ENCODE data around the gene CASTOR2. TPM values are rescaled to one million over a fixed set of nuclear protein-coding genes. Genes with fewer than 3 reads are reported as not detected.
"Not testable (repeated sequence)": the region's sequence is repeated elsewhere in the genome, so short reads cannot be mapped to it uniquely, and the experiment has no call there.

CASTOR2 gene
- total RNA-seq, 4 donors from 2014 or later, result 7.7 to 22.7 (median 14.3) TPM

- no peak for DNase-seq (ENCODE audit: low spot score)
- ATAC-seq (ENCODE audit: low FRiP score), result no peak
- no peak for TF ChIP-seq CTCF (IDR thresholded peaks at IDR 0.05)
Measured at GRCh38 chr7:75064801-75065200, 100.3 kb downstream of the CASTOR2 start.

GRCh38 chr7:75066521-75066920, 102.0 kb downstream of the CASTOR2 start:
- DNase-seq (ENCODE audit: low spot score), result no peak
- ATAC-seq (ENCODE audit: low FRiP score), result no peak
- no peak for TF ChIP-seq CTCF (IDR thresholded peaks at IDR 0.05)

GRCh38 chr7:75072981-75073283, 108.4 kb downstream of the CASTOR2 start:
- no peak for ATAC-seq (ENCODE audit: low FRiP score)
- TF ChIP-seq CTCF (IDR thresholded peaks at IDR 0.05), result no peak
- DNase-seq (ENCODE audit: low spot score), result no peak

- DNase-seq (ENCODE audit: low spot score); ATAC-seq (ENCODE audit: low FRiP score): not testable (repeated sequence)
Measured at GRCh38 chr7:75074262-75074641, 109.7 kb downstream of the CASTOR2 start.

Other genes with a start within 250 kb of the CASTOR2 start
- gene NCF1, start 190.7 kb upstream of the CASTOR2 start, total RNA-seq, result 10 to 100 TPM in 1 of 4 donors, 1 to 10 TPM in 3; 1.6 to 55.3 (median 2.8) TPM
- 10 to 100 TPM in 2 of 4 donors, 1 to 10 TPM in 2; 8.1 to 32.6 (median 9.4) TPM for gene GTF2IRD2, start 113.1 kb upstream of the CASTOR2 start, total RNA-seq
- 10 to 100 TPM; 37.0 to 45.7 (median 40.1) TPM for gene RCC1L, start 109.1 kb downstream of the CASTOR2 start, total RNA-seq
- gene GTF2IRD2B, start 127.9 kb downstream of the CASTOR2 start, total RNA-seq, result 10 to 100 TPM; 36.0 to 45.9 (median 40.9) TPM

Measured in omental fat pad (tissue), 4 donors.